NCI-H82 (cell line): ENCODE results near the gene UBE3A.
"Not testable (repeated sequence)": the region's sequence is repeated elsewhere in the genome, so short reads cannot be mapped to it uniquely, and the experiment has no call there.

Experiments
- DNase-seq: peaks from one replicate; lab custom pipeline; 2025; lab: John Stamatoyannopoulos, UW

UBE3A gene

GRCh38 chr15:25437777-25438600 lies 835 bp downstream of the UBE3A start:
- DNase-seq: peak; percentile 59

GRCh38 chr15:25436707-25437106 lies 2.1 kb downstream of the UBE3A start:
- peak; percentile 2 for DNase-seq

- DNase-seq: peak; percentile 6
Observed at GRCh38 chr15:25435474-25436243, 3.2 kb downstream of the UBE3A start.

GRCh38 chr15:25433118-25433865 lies 5.5 kb downstream of the UBE3A start:
- no peak for DNase-seq

- DNase-seq: no peak
Observed at GRCh38 chr15:25431836-25432561, 6.8 kb downstream of the UBE3A start.

GRCh38 chr15:25427861-25428260 lies 11.0 kb downstream of the UBE3A start:
- DNase-seq: no peak

- no peak for DNase-seq
Observed at GRCh38 chr15:25426896-25427610, 11.8 kb downstream of the UBE3A start.

GRCh38 chr15:25424073-25424472 lies 14.8 kb downstream of the UBE3A start:
- no peak for DNase-seq

- DNase-seq: no peak
Observed at GRCh38 chr15:25422021-25422420, 16.8 kb downstream of the UBE3A start.

GRCh38 chr15:25418202-25418601 lies 20.6 kb downstream of the UBE3A start:
- DNase-seq: no peak

- no peak for DNase-seq
Observed at GRCh38 chr15:25417604-25418003, 21.2 kb downstream of the UBE3A start.

GRCh38 chr15:25416693-25417092 lies 22.1 kb downstream of the UBE3A start:
- DNase-seq: no peak

GRCh38 chr15:25415707-25416106 lies 23.1 kb downstream of the UBE3A start:
- no peak for DNase-seq

- no peak for DNase-seq
Observed at GRCh38 chr15:25415217-25415616, 23.6 kb downstream of the UBE3A start.

GRCh38 chr15:25410649-25411048 lies 28.2 kb downstream of the UBE3A start:
- no peak for DNase-seq

- DNase-seq: not testable (repeated sequence)
Observed at GRCh38 chr15:25409731-25410130, 29.1 kb downstream of the UBE3A start.

GRCh38 chr15:25408929-25409328 lies 29.9 kb downstream of the UBE3A start:
- DNase-seq: no peak

- no peak for DNase-seq
Observed at GRCh38 chr15:25408428-25408827, 30.4 kb downstream of the UBE3A start.

GRCh38 chr15:25407950-25408349 lies 30.9 kb downstream of the UBE3A start:
- DNase-seq: no peak

- no peak for DNase-seq
Observed at GRCh38 chr15:25406846-25407245, 32.0 kb downstream of the UBE3A start.

GRCh38 chr15:25406261-25406660 lies 32.6 kb downstream of the UBE3A start:
- no peak for DNase-seq
